Tibial nerve (tissue), 4 donors: ENCODE data around the gene COG5. TPM values are rescaled to one million over a fixed set of nuclear protein-coding genes. Genes with fewer than 3 reads are reported as not detected.

Source experiments
- DNase-seq, 2 donors: peaks; one replicate each; pipeline ENCODE4 v3.0.0-alpha.2; 2019; ENCODE audit warnings: low spot score in 2 of 2
- H3K27ac ChIP-seq, 4 donors: fragments of 200-600 bp; sonication (generic) in 3 of 4; one replicate each; pipeline ENCODE4 v1.5.1; 2017 to 2019; ENCODE audit warnings: mild to moderate bottlenecking in 1 of 4
- H3K27me3 ChIP-seq, 2 donors: fragments of 200-600 bp; sonication (generic) in 1 of 2; one replicate each; pipeline versions ENCODE4 v1.5.1 to v1.6.0; 2017 to 2019
- H3K36me3 ChIP-seq, 3 donors: fragments of 200-600 bp; sonication (generic); one replicate each; pipeline ENCODE4 v1.5.1; 2018 to 2019
- H3K4me1 ChIP-seq, 4 donors: fragments of 200-600 bp; sonication (generic) in 3 of 4; one replicate each; pipeline ENCODE4 v1.5.1; 2017 to 2019
- H3K4me3 ChIP-seq, 4 donors: fragments of 200-600 bp; sonication (generic) in 3 of 4; one replicate each; pipeline ENCODE4 v1.5.1; 2017 to 2019; ENCODE audit warnings: mild to moderate bottlenecking in 1 of 4, moderate library complexity in 1 of 4
- H3K9me3 ChIP-seq, 4 donors: fragments of 200-600 bp; sonication (generic) in 3 of 4; one replicate each; pipeline ENCODE4 v1.5.1; 2017 to 2019
- CTCF ChIP-seq, 5 experiments: fragments of 200-600 bp in 3 of 5; fragments of 450-650 bp in 2 of 5; sonication (generic) in 3 of 5; IDR thresholded peaks; one replicate each; pipeline ENCODE4 v1.5.1; 2016 to 2019; ENCODE audit warnings: antibody characterized with exemption in 5 of 5, mild to moderate bottlenecking in 3 of 5, moderate library complexity in 2 of 5
- EP300 ChIP-seq, 2 donors: sonication (generic); formaldehyde crosslinking; IDR thresholded peaks; one replicate each; pipeline ENCODE4 v1.6.1; 2017; ENCODE audit warnings: antibody characterized with exemption in 2 of 2, mild to moderate bottlenecking in 1 of 2
- POLR2A ChIP-seq, 2 donors: fragments of 450-650 bp; IDR thresholded peaks; one replicate each; pipeline ENCODE4 v1.6.1; 2017; ENCODE audit warnings: antibody characterized with exemption in 2 of 2, mild to moderate bottlenecking in 2 of 2, moderate library complexity in 2 of 2
- WGBS, 2 donors: methylation state at CpG; one replicate each; pipeline ENCODE4 v1.1.5; 2018; 5-methylcytosine and 5-hydroxymethylcytosine counted together
- total RNA-seq, 4 donors: library from RNA; depleted of rRNA; stranded (reverse); fragments of >200 nt; gene quantifications; one replicate each; pipeline ENCODE4 v1.1.0, GENCODE V29; 2016

COG5 gene
- total RNA-seq, 4 donors from 2014 or later: 26.7 to 35.7 (median 32.6) TPM

GRCh38 chr7:107579885-107580715 lies 16.4 kb upstream of the COG5 start, which contains the start of gene BCAP29:
BCAP29 (plus strand) TSS chr7:107580246; CDS start chr7:107580773, 527 bp downstream.
- Histone ChIP-seq H3K4me3 (peak within 1 kb of the TSS; percentile 57 to 93 (median 70)), H3K36me3 (peaks cover 0 to 10% (median 0%) of the 10 kb centered on the region in 3 donors), H3K4me1 (peaks cover 0 to 34% (median 12%) of the 10 kb centered on the region in 4 donors), H3K27me3 (no peaks in the 10 kb centered on the region), H3K9me3 (no peaks in the 10 kb centered on the region), H3K27ac (peak within 1 kb of the TSS; percentile 84 to 97 (median 94))
- peak in 3 of 5 experiments; percentile 31 to 41 (median 38) for TF ChIP-seq CTCF (IDR thresholded peaks at IDR 0.05)
- TF ChIP-seq EP300 (IDR thresholded peaks at IDR 0.05): peak in 1 of 2 donors; percentile 30
- TF ChIP-seq POLR2A (IDR thresholded peaks at IDR 0.05): peak; percentile 24 to 78
- 0% methylated on average over 40 to 73 of the region's 89 CpGs for WGBS, 2 donors
- peak; percentile 28 to 49 for DNase-seq

GRCh38 chr7:107579554-107579884 lies 15.8 kb upstream of the COG5 start:
- no peak for DNase-seq
- Histone ChIP-seq H3K4me3 (peak overlapping the region; percentile 57 to 93 (median 70)), H3K4me1 (peaks cover 0 to 34% (median 12%) of the 10 kb centered on the region in 4 donors), H3K27ac (peak overlapping the region; percentile 84 to 97 (median 94)), H3K27me3 (no peaks in the 10 kb centered on the region), H3K9me3 (no peaks in the 10 kb centered on the region), H3K36me3 (peaks cover 0 to 4% (median 0%) of the 10 kb centered on the region in 3 donors)
- TF ChIP-seq POLR2A (IDR thresholded peaks at IDR 0.05) (no peak), CTCF (IDR thresholded peaks at IDR 0.05) (no peak), EP300 (IDR thresholded peaks at IDR 0.05) (no peak)
- 2 to 4% methylated on average over 9 of the region's 9 CpGs for WGBS, 2 donors

- DNase-seq: no peak
- H3K4me1 ChIP-seq: no peaks in the 10 kb centered on the region
- no peaks in the 10 kb centered on the region for H3K27me3 ChIP-seq
- no peak overlapping the region for H3K27ac ChIP-seq
- whole genome bisulfite sequencing, 2 donors: 87 to 90% methylated on average over 4 of the region's 4 CpGs
- H3K36me3 ChIP-seq: peaks cover 0 to 25% (median 0%) of the 10 kb centered on the region in 3 donors
- no peak overlapping the region for H3K4me3 ChIP-seq
- no peak for TF ChIP-seq CTCF (IDR thresholded peaks at IDR 0.05)
- TF ChIP-seq EP300 (IDR thresholded peaks at IDR 0.05): no peak
- no peak for TF ChIP-seq POLR2A (IDR thresholded peaks at IDR 0.05)
- H3K9me3 ChIP-seq: no peaks in the 10 kb centered on the region
Observed at GRCh38 chr7:107573537-107573936, 9.8 kb upstream of the COG5 start.

GRCh38 chr7:107570298-107570697 lies 6.6 kb upstream of the COG5 start:
- H3K4me1 ChIP-seq: peaks cover 0 to 5% (median 0%) of the 10 kb centered on the region in 4 donors
- H3K4me3 ChIP-seq: no peak overlapping the region
- H3K9me3 ChIP-seq: no peaks in the 10 kb centered on the region
- H3K27ac ChIP-seq: no peak overlapping the region
- peaks cover 0 to 25% (median 0%) of the 10 kb centered on the region in 3 donors for H3K36me3 ChIP-seq
- TF ChIP-seq POLR2A (IDR thresholded peaks at IDR 0.05) (no peak), EP300 (IDR thresholded peaks at IDR 0.05) (no peak), CTCF (IDR thresholded peaks at IDR 0.05) (no peak)
- WGBS, 2 donors: 100% methylated on average over 2 of the region's 2 CpGs
- H3K27me3 ChIP-seq: no peaks in the 10 kb centered on the region
- DNase-seq: no peak
